Inferior parietal cortex (tissue), 1 donor: Measurements from ENCODE around the gene TBPL1.
"Not testable (repeated sequence)": the region's sequence is repeated elsewhere in the genome, so short reads cannot be mapped to it uniquely, and the experiment has no call there.

Experiments used
- DNase-seq: peaks from one replicate; pipeline ENCODE4 v3.0.0-alpha.2; 2016; ENCODE audit errors: extremely low spot score

Gene TBPL1

DNA sequence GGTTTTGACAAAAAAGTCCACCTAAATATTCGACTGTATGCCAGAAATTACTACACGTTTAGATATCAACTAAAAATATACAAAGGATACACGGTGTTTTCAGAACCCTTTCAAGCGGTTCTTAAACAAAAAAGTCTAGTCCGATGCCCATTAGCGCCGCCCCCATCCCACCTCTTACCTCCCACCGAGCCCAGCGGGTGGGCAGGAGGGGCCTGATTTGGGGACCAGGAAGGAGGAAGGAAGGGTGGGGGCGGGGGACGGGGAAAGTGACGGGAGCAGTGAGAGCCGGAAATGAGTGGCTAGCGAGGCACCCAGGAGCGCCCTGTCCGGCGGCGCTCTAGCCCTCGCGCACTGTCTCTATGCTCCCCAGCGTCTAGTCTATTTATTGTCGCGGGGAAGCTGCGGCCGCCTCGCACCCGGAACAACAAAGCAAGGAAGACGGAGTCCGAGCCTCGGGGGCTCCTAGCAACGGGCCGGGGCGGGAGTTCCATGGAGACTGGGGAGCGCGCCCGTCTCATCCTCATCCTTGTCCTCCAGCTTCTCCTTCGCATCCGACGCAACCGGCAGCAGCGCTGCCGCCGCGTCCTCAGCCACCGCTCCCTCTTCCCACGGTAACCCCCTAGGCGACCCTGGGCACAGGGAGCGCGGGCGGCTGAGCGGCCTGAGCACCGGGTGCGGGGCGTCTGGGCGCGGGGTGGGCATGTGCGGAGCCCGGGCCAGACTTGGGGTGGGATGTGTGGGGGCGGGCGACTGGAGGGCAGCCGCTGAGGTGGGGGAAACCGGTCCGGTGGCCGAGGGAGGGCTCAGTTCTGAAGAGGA, at the start of gene TBPL1:
TSS of gene TBPL1 (plus strand) at position 410 of the 819 bp plus-strand sequence. CDS start 26,902 bp downstream, outside the sequence.
- peak; percentile 95 for DNase-seq

DNA sequence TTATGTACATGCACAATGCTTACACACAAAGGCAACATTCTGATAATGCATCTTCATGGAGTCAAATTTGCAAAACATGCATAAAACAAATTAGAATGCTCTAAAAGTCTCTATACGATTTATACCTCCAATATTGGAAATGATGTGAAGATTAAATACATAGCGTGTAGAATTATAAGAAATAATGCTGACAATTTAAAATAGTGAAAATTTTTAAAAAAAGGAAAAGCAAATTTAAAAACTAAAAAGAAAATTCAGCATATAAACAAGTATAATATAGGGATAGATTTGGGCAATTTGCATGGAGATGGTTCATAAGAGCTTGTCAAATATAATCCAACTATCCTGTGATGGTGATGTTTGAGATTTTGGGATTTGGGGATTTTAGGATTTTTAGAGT, 49.2 kb upstream of the TBPL1 start:
- DNase-seq: no peak

GRCh38 chr6:133906050-133906449, 47.0 kb upstream of the TBPL1 start:
- no peak for DNase-seq

- peak; percentile 91 for DNase-seq
Observed at GRCh38 chr6:133916650-133917151, 36.3 kb upstream of the TBPL1 start.

DNA sequence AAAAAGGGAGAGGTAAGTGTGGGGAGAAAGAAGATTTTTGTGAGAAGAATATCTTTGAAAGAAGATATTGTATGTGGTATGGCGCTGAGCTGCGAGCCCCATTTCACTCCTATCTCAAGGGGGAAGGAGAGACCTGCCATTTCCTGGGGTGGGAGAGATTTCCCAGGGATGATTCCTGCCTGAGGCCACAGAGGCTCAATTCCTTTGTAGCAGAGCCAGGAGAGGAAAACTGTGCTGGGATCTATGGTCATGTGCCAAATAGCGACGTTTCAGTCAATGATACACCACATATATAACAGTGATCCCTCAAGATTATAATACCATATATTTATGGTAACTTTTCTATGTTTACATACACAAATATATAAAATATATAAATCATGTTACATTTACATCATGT, 35.2 kb upstream of the TBPL1 start:
- no peak for DNase-seq

GRCh38 chr6:133918208-133918930, 34.7 kb upstream of the TBPL1 start:
- DNase-seq: no peak

DNA sequence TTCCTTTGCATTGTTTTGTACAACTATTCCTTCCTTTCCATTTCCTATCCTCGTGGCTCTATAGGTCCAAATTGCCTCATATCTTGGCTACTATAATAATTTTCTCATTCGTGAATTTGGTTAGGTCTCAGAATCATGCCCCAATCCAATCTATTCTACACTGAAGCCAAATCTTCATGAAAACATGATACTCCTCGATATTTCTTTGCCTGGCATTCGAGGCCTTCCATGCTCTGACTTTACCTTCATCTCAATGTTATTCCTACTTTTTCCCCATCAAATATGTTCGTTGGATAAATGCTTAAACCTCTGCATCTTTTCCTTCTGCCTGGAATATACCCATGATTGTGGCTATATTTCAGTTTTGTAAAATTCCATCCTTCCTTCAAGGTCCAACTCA, 33.7 kb upstream of the TBPL1 start:
- no peak for DNase-seq

- peak; percentile 93 for DNase-seq
Observed at GRCh38 chr6:133921249-133921859, 31.7 kb upstream of the TBPL1 start.

DNA sequence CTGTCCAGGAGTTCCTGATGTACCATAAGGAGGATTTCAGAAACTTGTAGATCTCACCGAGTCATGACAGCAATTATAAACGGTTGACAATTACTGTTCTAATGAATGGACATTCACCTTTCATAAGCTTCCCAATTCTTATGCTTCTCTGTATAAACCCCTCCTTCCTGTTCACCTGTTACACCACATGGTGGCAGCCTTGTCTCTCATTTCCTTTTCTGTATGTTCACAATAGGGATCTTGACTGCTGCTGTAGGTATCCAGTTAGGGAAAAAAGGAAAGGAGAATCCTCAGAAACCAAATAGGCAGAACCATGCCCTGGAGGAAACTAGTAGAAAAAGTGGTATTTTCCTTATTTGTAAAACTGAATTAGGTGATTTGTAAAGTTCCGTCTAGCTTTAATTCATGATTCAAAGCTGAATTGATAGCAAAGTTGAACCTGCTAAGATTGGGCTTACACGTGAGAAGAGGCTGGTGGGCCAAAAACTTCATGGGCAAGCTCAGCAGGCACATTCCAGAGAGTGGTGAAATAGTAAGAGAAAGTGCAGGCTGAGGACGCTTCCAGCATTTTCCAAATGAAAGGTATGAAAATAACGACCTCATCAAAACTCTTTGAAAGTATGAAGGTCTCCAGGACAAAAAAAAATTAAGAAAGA, 29.0 kb upstream of the TBPL1 start:
- DNase-seq: peak; percentile 90

- not testable (repeated sequence) for DNase-seq
Observed at GRCh38 chr6:133931221-133931620, 21.8 kb upstream of the TBPL1 start.

DNA sequence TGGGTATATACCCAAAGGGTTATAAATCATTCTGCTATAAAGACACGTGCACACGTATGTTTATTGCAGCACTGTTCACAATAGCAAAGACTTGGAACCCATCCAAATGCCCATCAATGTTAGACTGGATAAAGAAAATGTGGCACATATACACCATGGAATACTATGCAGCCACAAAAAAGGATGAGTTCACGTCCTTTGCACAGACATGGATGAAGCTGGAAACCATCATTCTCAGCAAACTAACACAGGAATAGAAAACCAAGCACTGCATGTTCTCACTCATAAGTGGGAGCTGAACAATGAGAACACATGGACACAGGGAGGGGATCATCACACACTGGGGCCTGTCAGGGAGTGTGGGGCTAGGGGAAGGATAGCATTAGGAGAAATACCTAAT, 16.7 kb upstream of the TBPL1 start:
- DNase-seq: not testable (repeated sequence)

- no peak for DNase-seq
Observed at GRCh38 chr6:133937909-133938308, 15.1 kb upstream of the TBPL1 start.

DNA sequence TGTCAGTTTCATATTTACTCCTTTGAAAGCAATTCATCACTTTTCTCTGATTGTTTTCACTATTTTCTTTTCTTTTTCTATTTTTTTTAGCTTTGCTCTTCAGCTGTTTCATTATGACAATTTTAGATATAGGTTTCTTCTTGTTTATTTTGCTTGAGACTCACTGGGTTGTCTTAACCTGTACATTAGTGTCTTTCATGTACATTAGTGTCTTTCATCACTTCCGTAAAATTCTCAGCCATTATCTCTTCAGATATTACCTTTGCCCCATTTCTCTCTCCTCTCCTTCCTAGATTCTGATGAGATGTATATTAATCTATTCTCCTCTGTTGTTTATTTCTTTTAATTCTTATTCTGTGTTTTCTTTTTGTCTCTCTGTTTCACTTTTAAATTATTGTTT, 14.5 kb upstream of the TBPL1 start:
- DNase-seq: no peak

DNA sequence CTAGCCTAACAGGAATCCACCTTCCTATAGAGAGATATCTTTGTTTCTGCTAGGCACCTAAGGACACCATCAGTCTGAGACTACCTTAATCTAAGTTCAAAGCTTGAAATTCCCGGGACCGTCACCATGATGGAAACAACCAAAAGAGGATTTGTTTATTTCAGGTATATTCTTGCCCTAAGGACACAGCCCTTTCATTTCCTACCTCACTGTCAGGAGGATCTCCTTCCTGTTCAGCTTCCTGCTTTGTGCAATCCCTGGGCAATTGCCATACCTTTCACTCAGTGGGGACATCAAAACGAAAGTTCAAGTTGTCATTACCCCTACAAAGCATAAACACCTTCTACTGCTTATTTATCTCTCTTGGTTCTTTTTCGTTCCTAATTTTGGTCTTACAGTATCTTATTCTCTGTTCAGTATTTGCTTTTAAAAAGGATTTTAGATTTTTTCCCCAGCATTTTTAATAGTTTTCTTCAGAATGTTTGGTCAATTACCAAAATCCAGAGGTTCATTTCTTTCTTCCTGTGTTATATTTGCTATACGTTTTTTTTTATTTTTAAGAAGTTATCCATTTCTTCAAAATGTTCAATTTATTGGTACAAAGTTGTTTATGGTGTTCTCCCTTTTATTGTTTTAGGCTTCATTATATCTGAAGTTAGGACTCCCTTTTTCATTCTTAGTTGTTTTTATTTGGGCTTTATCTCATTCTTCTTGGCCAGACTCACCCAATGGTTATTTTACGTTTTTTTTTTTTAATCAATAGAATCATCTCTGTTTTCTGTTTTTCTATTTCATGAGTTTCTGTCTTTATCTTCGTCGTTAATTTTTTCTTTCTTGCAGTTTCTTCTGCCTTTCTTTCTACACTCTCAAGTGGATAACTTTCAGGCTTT, 13.0 kb upstream of the TBPL1 start:
- DNase-seq: no peak

DNA sequence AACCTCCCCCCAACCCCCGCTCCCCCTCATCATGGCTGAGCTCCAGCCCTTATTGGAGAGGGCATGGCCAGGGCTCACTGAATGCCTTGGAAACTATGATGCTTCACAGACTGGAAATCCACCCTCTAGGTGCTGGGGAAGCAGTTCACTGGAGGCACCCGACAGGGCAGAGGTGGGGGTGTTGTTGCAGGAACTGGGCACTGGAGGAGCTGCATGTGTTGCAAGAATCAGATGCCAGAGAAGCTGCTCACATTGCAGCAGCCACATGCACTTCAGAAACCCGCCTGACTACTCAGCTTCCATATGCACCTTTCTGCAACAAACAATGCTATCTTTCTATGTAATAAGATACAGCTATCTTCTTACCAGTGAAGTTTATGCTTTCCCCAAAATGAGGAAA, 7.9 kb upstream of the TBPL1 start:
- DNase-seq: no peak

- no peak for DNase-seq
Observed at GRCh38 chr6:133947302-133947900, 5.6 kb upstream of the TBPL1 start.

DNA sequence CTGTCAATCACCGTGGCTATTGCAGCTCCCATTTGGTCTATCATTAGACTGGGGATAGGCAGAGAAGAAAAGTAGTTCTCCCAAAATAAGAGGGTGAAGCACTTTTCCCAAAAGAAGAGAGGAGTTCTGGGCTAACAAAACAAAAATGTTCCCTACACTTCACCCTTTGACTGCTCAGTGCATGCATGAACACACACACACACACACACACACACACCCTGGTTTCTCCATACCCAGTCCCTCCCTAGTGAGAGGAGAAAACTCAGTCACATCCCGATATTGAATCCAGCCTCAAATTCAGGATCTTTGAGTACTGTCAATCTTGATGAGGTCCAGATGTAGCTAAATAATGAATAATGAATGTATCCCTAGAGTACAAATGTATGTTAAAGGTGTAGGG, 4.6 kb upstream of the TBPL1 start:
- no peak for DNase-seq

GRCh38 chr6:133951227-133951626, 1.8 kb upstream of the TBPL1 start:
- DNase-seq: peak; percentile 34

DNA sequence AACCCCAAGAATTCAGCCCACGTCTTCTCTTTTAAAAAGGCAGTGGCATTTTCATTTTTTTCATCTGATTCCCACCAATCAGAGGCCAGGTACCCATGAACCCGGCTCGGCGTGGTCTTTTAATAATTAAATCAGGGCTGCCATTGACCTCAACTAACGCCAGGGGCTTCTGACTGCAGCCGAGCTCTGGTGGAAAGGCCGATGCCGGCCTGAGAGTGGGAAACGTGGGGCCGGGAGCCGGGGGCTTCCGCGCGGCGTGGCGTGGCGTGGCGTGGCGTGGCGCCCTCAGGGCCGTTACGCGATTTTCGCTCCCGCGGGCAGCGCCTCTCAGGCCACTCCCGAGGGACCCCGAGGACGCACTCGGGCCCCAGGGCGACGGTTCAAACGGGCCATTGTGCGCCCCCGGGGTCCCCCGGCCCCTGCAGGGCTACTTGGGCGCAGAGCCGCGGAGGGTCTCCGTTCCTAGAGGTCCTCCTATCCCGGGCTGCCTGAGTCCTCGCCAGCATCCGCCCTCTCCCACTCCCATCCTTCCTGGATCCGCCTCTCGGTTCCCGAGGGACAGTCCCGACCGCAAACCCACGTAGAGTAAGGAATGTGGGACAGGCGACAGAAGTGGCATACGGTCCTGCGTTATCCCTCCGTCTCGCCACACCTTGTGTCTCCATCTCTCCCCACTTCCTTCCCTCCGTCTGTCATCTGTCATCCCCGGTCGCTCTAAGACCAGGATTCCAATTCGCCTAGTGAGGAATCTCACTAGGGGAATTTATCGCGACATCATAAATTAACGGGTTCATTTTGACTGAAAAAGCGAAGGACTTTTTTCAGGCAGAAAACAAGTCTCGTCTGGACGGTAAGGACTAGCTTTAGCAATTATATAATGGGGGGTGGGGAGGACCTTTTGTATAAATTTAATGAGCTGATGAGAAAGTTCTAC, 876 bp upstream of the TBPL1 start:
- peak; percentile 73 for DNase-seq
